Endothelial cell (in vitro differentiated cells): ENCODE measurements around the gene PLD1. TPM values are rescaled to one million over a fixed set of nuclear protein-coding genes. Genes with fewer than 3 reads are reported as not detected.
"Not testable (repeated sequence)": the region's sequence is repeated elsewhere in the genome, so short reads cannot be mapped to it uniquely, and the experiment has no call there.

Experiments used
- DNase-seq: peaks from one replicate; pipeline ENCODE4 v3.0.0; 2021; ENCODE audit warnings: low spot score
- H3K27ac Mint-ChIP-seq: one replicate; pipeline ENCODE4 v1.8.0; 2021; ENCODE audit warnings: mixed read lengths, inconsistent platforms; ENCODE audit not compliant: unreplicated experiment
- H3K27me3 Mint-ChIP-seq: one replicate; pipeline ENCODE4 v1.8.0; 2021; ENCODE audit warnings: mild to moderate bottlenecking, moderate library complexity, mixed read lengths, inconsistent platforms; ENCODE audit not compliant: unreplicated experiment
- H3K36me3 Mint-ChIP-seq: one replicate; pipeline ENCODE4 v1.8.0; 2021; ENCODE audit warnings: mild to moderate bottlenecking, low read depth, mixed read lengths, inconsistent platforms; ENCODE audit not compliant: unreplicated experiment
- H3K4me1 Mint-ChIP-seq: one replicate; pipeline ENCODE4 v1.8.0; 2021; ENCODE audit warnings: mild to moderate bottlenecking, mixed read lengths, inconsistent platforms; ENCODE audit not compliant: unreplicated experiment
- H3K4me3 Mint-ChIP-seq: one replicate; pipeline ENCODE4 v1.8.0; 2021; ENCODE audit warnings: mild to moderate bottlenecking, mixed read lengths, inconsistent platforms; ENCODE audit not compliant: unreplicated experiment
- H3K9me3 Mint-ChIP-seq: one replicate; pipeline ENCODE4 v1.8.0; 2021; ENCODE audit warnings: mixed read lengths, inconsistent platforms; ENCODE audit not compliant: unreplicated experiment
- CTCF ChIP-seq: fragments of 200-600 bp; sonication (generic); IDR thresholded peaks from one replicate; pipeline ENCODE4 v1.5.0; 2021; ENCODE audit warnings: antibody characterized with exemption; ENCODE audit not compliant: unreplicated experiment
- total RNA-seq: library from RNA; stranded (reverse); fragmentation: NEBNext Ultra II Directional; extraction: Animal tissue kit (Norgen Biotek cat#: 25700); gene quantifications from one replicate; pipeline ENCODE4 v1.2.1, GENCODE V29; 2021; ENCODE audit not compliant: unreplicated experiment

Gene PLD1
- total RNA-seq, 1 donor from 2014 or later: 61.5 TPM

- Mint-ChIP-seq H3K4me3 (no peak overlapping the region), H3K9me3 (no peaks in the 10 kb centered on the region), H3K27me3 (no peaks in the 10 kb centered on the region), H3K27ac (no peak overlapping the region), H3K36me3 (no peaks in the 10 kb centered on the region), H3K4me1 (peaks cover 24% of the 10 kb centered on the region)
- TF ChIP-seq CTCF: no peak
- DNase-seq: no peak
These were observed 7.0 kb upstream of the PLD1 start for GRCh38 chr3:171817074-171817800.

- Mint-ChIP-seq H3K4me1 (peaks cover 21% of the 10 kb centered on the region), H3K27ac (no peak overlapping the region), H3K27me3 (no peaks in the 10 kb centered on the region), H3K4me3 (no peak overlapping the region), H3K36me3 (no peaks in the 10 kb centered on the region), H3K9me3 (no peaks in the 10 kb centered on the region)
- no peak for DNase-seq
- TF ChIP-seq CTCF: no peak
These were observed 5.8 kb upstream of the PLD1 start for GRCh38 chr3:171815973-171816595.

GRCh38 chr3:171814662-171815061, 4.4 kb upstream of the PLD1 start:
- not testable (repeated sequence) for H3K9me3 Mint-ChIP-seq, H3K4me3 Mint-ChIP-seq, H3K36me3 Mint-ChIP-seq, DNase-seq, H3K27ac Mint-ChIP-seq, H3K27me3 Mint-ChIP-seq
- peaks cover 26% of the 10 kb centered on the region for H3K4me1 Mint-ChIP-seq

GRCh38 chr3:171813897-171814460, 3.7 kb upstream of the PLD1 start:
- peaks cover 5% of the 10 kb centered on the region for H3K36me3 Mint-ChIP-seq
- H3K4me1 Mint-ChIP-seq: peaks cover 32% of the 10 kb centered on the region
- peak overlapping the region; percentile 64 for H3K27ac Mint-ChIP-seq
- DNase-seq: no peak
- no peak for TF ChIP-seq CTCF
- H3K27me3 Mint-ChIP-seq: peaks cover 8% of the 10 kb centered on the region
- H3K9me3 Mint-ChIP-seq: no peaks in the 10 kb centered on the region
- no peak overlapping the region for H3K4me3 Mint-ChIP-seq

- H3K4me1 Mint-ChIP-seq: peaks cover 32% of the 10 kb centered on the region
- peak overlapping the region; percentile 64 for H3K27ac Mint-ChIP-seq
- H3K9me3 Mint-ChIP-seq: no peaks in the 10 kb centered on the region
- no peak for TF ChIP-seq CTCF
- peaks cover 8% of the 10 kb centered on the region for H3K27me3 Mint-ChIP-seq
- peaks cover 5% of the 10 kb centered on the region for H3K36me3 Mint-ChIP-seq
- DNase-seq: no peak
- no peak overlapping the region for H3K4me3 Mint-ChIP-seq
These were observed 3.1 kb upstream of the PLD1 start for GRCh38 chr3:171813278-171813896.
